ENCODE results near the gene OLFML2A.

OLFML2A gene

GRCh38 chr9:124790801-124791505, 14.0 kb downstream of the OLFML2A start:
- no peaks in the 10 kb centered on the region for H3K9me3 Mint-ChIP-seq
- H3K27ac Mint-ChIP-seq = no peak overlapping the region
- H3K27me3 Mint-ChIP-seq (ENCODE audit: low read depth) = peaks cover 7% of the 10 kb centered on the region
- no peaks in the 10 kb centered on the region for H3K4me1 Mint-ChIP-seq (ENCODE audit: low read depth)
- H3K4me3 Mint-ChIP-seq = no peak overlapping the region
- H3K36me3 Mint-ChIP-seq (ENCODE audit: low read depth) = no peaks in the 10 kb centered on the region

- H3K9me3 Mint-ChIP-seq = no peaks in the 10 kb centered on the region
- no peak overlapping the region for H3K4me3 Mint-ChIP-seq
- peaks cover 7% of the 10 kb centered on the region for H3K27me3 Mint-ChIP-seq (ENCODE audit: low read depth)
- no peaks in the 10 kb centered on the region for H3K36me3 Mint-ChIP-seq (ENCODE audit: low read depth)
- H3K4me1 Mint-ChIP-seq (ENCODE audit: low read depth) = no peaks in the 10 kb centered on the region
- H3K27ac Mint-ChIP-seq = no peak overlapping the region
Measured at GRCh38 chr9:124792257-124793014, 15.5 kb downstream of the OLFML2A start.

GRCh38 chr9:124793015-124793541, 16.1 kb downstream of the OLFML2A start:
- no peak overlapping the region for H3K4me3 Mint-ChIP-seq
- no peaks in the 10 kb centered on the region for H3K9me3 Mint-ChIP-seq
- H3K27ac Mint-ChIP-seq = no peak overlapping the region
- no peaks in the 10 kb centered on the region for H3K4me1 Mint-ChIP-seq (ENCODE audit: low read depth)
- no peaks in the 10 kb centered on the region for H3K36me3 Mint-ChIP-seq (ENCODE audit: low read depth)
- H3K27me3 Mint-ChIP-seq (ENCODE audit: low read depth) = peaks cover 7% of the 10 kb centered on the region

GRCh38 chr9:124794902-124795491, 18.1 kb downstream of the OLFML2A start:
- no peaks in the 10 kb centered on the region for H3K4me1 Mint-ChIP-seq (ENCODE audit: low read depth)
- H3K27me3 Mint-ChIP-seq (ENCODE audit: low read depth) = no peaks in the 10 kb centered on the region
- H3K36me3 Mint-ChIP-seq (ENCODE audit: low read depth) = no peaks in the 10 kb centered on the region
- H3K4me3 Mint-ChIP-seq = no peak overlapping the region
- H3K27ac Mint-ChIP-seq = no peak overlapping the region
- H3K9me3 Mint-ChIP-seq = no peaks in the 10 kb centered on the region

GRCh38 chr9:124795881-124796431, 19.0 kb downstream of the OLFML2A start:
- no peak overlapping the region for H3K27ac Mint-ChIP-seq
- no peaks in the 10 kb centered on the region for H3K27me3 Mint-ChIP-seq (ENCODE audit: low read depth)
- H3K9me3 Mint-ChIP-seq = no peaks in the 10 kb centered on the region
- no peaks in the 10 kb centered on the region for H3K36me3 Mint-ChIP-seq (ENCODE audit: low read depth)
- no peak overlapping the region for H3K4me3 Mint-ChIP-seq
- no peaks in the 10 kb centered on the region for H3K4me1 Mint-ChIP-seq (ENCODE audit: low read depth)

GRCh38 chr9:124797343-124798103, 20.6 kb downstream of the OLFML2A start:
- no peak overlapping the region for H3K4me3 Mint-ChIP-seq
- H3K4me1 Mint-ChIP-seq (ENCODE audit: low read depth) = no peaks in the 10 kb centered on the region
- H3K27ac Mint-ChIP-seq = no peak overlapping the region
- no peaks in the 10 kb centered on the region for H3K27me3 Mint-ChIP-seq (ENCODE audit: low read depth)
- H3K36me3 Mint-ChIP-seq (ENCODE audit: low read depth) = no peaks in the 10 kb centered on the region
- H3K9me3 Mint-ChIP-seq = no peaks in the 10 kb centered on the region

- H3K4me1 Mint-ChIP-seq (ENCODE audit: low read depth) = no peaks in the 10 kb centered on the region
- no peak overlapping the region for H3K27ac Mint-ChIP-seq
- no peaks in the 10 kb centered on the region for H3K36me3 Mint-ChIP-seq (ENCODE audit: low read depth)
- H3K27me3 Mint-ChIP-seq (ENCODE audit: low read depth) = no peaks in the 10 kb centered on the region
- H3K4me3 Mint-ChIP-seq = no peak overlapping the region
- no peaks in the 10 kb centered on the region for H3K9me3 Mint-ChIP-seq
Measured at GRCh38 chr9:124799274-124800006, 22.5 kb downstream of the OLFML2A start.

- Mint-ChIP-seq H3K9me3 (no peaks in the 10 kb centered on the region), H3K27me3 (ENCODE audit: low read depth) (peaks cover 4% of the 10 kb centered on the region), H3K4me3 (no peak overlapping the region), H3K4me1 (ENCODE audit: low read depth) (no peaks in the 10 kb centered on the region), H3K36me3 (ENCODE audit: low read depth) (no peaks in the 10 kb centered on the region), H3K27ac (no peak overlapping the region)
Measured at GRCh38 chr9:124800306-124801259, 23.6 kb downstream of the OLFML2A start.

GRCh38 chr9:124801356-124801755, 24.4 kb downstream of the OLFML2A start:
- H3K27me3 Mint-ChIP-seq (ENCODE audit: low read depth) = peaks cover 4% of the 10 kb centered on the region
- H3K27ac Mint-ChIP-seq = no peak overlapping the region
- no peaks in the 10 kb centered on the region for H3K36me3 Mint-ChIP-seq (ENCODE audit: low read depth)
- no peak overlapping the region for H3K4me3 Mint-ChIP-seq
- H3K4me1 Mint-ChIP-seq (ENCODE audit: low read depth) = no peaks in the 10 kb centered on the region
- no peaks in the 10 kb centered on the region for H3K9me3 Mint-ChIP-seq

GRCh38 chr9:124802426-124802825, 25.5 kb downstream of the OLFML2A start:
- Mint-ChIP-seq H3K4me3 (no peak overlapping the region), H3K27me3 (ENCODE audit: low read depth) (peaks cover 4% of the 10 kb centered on the region), H3K4me1 (ENCODE audit: low read depth) (no peaks in the 10 kb centered on the region), H3K27ac (no peak overlapping the region), H3K36me3 (ENCODE audit: low read depth) (no peaks in the 10 kb centered on the region), H3K9me3 (no peaks in the 10 kb centered on the region)

GRCh38 chr9:124803911-124804310, 27.0 kb downstream of the OLFML2A start:
- H3K27ac Mint-ChIP-seq = no peak overlapping the region
- no peak overlapping the region for H3K4me3 Mint-ChIP-seq
- no peaks in the 10 kb centered on the region for H3K4me1 Mint-ChIP-seq (ENCODE audit: low read depth)
- peaks cover 4% of the 10 kb centered on the region for H3K27me3 Mint-ChIP-seq (ENCODE audit: low read depth)
- no peaks in the 10 kb centered on the region for H3K9me3 Mint-ChIP-seq
- H3K36me3 Mint-ChIP-seq (ENCODE audit: low read depth) = no peaks in the 10 kb centered on the region

GRCh38 chr9:124805186-124805585, 28.3 kb downstream of the OLFML2A start:
- Mint-ChIP-seq H3K27ac (no peak overlapping the region), H3K36me3 (ENCODE audit: low read depth) (no peaks in the 10 kb centered on the region), H3K27me3 (ENCODE audit: low read depth) (peaks cover 4% of the 10 kb centered on the region), H3K9me3 (no peaks in the 10 kb centered on the region), H3K4me3 (no peak overlapping the region), H3K4me1 (ENCODE audit: low read depth) (no peaks in the 10 kb centered on the region)

Data from T-helper 1 cell treated with Interleukin-12 subunit alpha and Interleukin-12 subunit beta and Interleukin-4 antibody, amounts not matched to agents 30 μg/mL and 1 μg/mL, for 36 hours (primary cell).